GM12878 (cell line): ENCODE results near the gene ENTPD6. TPM values are rescaled to one million over a fixed set of nuclear protein-coding genes. Genes with fewer than 3 reads are reported as not detected.

Experiments used
- ATAC-seq: fragments of 200-7000 bp; cut with Tn5 transposase; 3 replicates; pipeline ENCODE4 v1.9.1; 2020; ENCODE audit warnings: mild to moderate bottlenecking, moderate library complexity
- BruUV-seq: library from RNA; stranded (reverse); fragments of 400-500 nt; replicated peaks from 2 replicates; lab custom pipeline; 2021; lab: Mats Ljungman, UMichigan
- CTCF ChIA-PET: fragments of 300-600 bp; sonication (Branson Sonifier 250); formaldehyde crosslinking; extraction: SDS; loops from one replicate; lab custom pipeline; 2021; ENCODE audit warnings: inconsistent platforms; lab: Yijun Ruan, JAX
- POLR2A ChIA-PET: fragments of 350-600 bp; formaldehyde crosslinking; extraction: SDS; loops from one replicate; lab custom pipeline; 2021; ENCODE audit warnings: inconsistent platforms; lab: Charles Lee
- RAD21 ChIA-PET: fragments of 300-600 bp; sonication (Branson Sonifier 250); formaldehyde crosslinking; loops from one replicate; lab custom pipeline; 2023; ENCODE audit warnings: antibody characterized with exemption; ENCODE audit not compliant: unreplicated experiment; lab: Charles Lee
- SMC1A ChIA-PET: fragments of 300-600 bp; sonication (Branson Sonifier 250); formaldehyde crosslinking; loops from one replicate; lab custom pipeline; 2023; ENCODE audit not compliant: unreplicated experiment, uncharacterized antibody; lab: Charles Lee
- DNase-seq: peaks from one replicate; pipeline ENCODE4 v3.0.0-alpha.2; 2011; ENCODE audit warnings: low read depth, low spot score
- FAIRE-seq: peaks from 3 replicates; lab custom pipeline; 2011; peaks lifted over from hg19 to GRCh38; lab: Jason Lieb, UNC
- H2AFZ ChIP-seq: 2 replicates; pipeline ENCODE4 v1.6.0; 2011; ENCODE audit warnings: low read depth, low read length, control low read depth; ENCODE audit not compliant: control insufficient read depth
- H3K27ac ChIP-seq: 2 replicates; pipeline ENCODE4 v1.5.1; 2011; ENCODE audit warnings: control low read depth; ENCODE audit not compliant: control insufficient read depth, insufficient read depth
- H3K27me3 ChIP-seq, 2 experiments: replicated peaks in 1 of 2; 2 replicates each; pipeline versions ENCODE4 v1.6.0 to v1.6.1; 2011; ENCODE audit warnings: low read length in 1 of 2; ENCODE audit not compliant: control insufficient read depth in 2 of 2, insufficient read depth in 2 of 2
- H3K36me3 ChIP-seq, 2 experiments: 2 replicates each; pipeline ENCODE4 v1.5.1; 2011; ENCODE audit warnings: low read length in 1 of 2; ENCODE audit not compliant: control insufficient read depth in 2 of 2, insufficient read depth in 2 of 2
- H3K4me1 ChIP-seq: 2 replicates; pipeline ENCODE4 v1.6.1; 2011; ENCODE audit warnings: mild to moderate bottlenecking, low read length, moderate library complexity, mixed read lengths; ENCODE audit not compliant: control insufficient read depth, insufficient read depth
- H3K4me2 ChIP-seq: 2 replicates; pipeline ENCODE4 v1.6.0; 2011; ENCODE audit warnings: control low read depth; ENCODE audit not compliant: control insufficient read depth, insufficient read depth
- H3K4me3 ChIP-seq: fragments of 200-600 bp; sonication (generic); 2 replicates; pipeline ENCODE4 v1.5.1; 2016
- H3K79me2 ChIP-seq: 2 replicates; pipeline ENCODE4 v1.6.0; 2011; ENCODE audit warnings: low read length; ENCODE audit not compliant: control insufficient read depth, insufficient read depth
- H3K9ac ChIP-seq: 2 replicates; pipeline ENCODE4 v1.8.0; 2011; ENCODE audit warnings: low read length, control low read depth, mixed read lengths; ENCODE audit not compliant: control insufficient read depth, insufficient read depth
- H3K9me3 ChIP-seq: replicated peaks from 3 replicates; pipeline ENCODE4 v1.5.1; 2011; ENCODE audit warnings: mild to moderate bottlenecking, low read length; ENCODE audit not compliant: control insufficient read depth, insufficient read depth
- H4K20me1 ChIP-seq: 2 replicates; pipeline ENCODE4 v1.6.0; 2011; ENCODE audit not compliant: control insufficient read depth, insufficient read depth
- CHD1 ChIP-seq: IDR thresholded peaks from 2 replicates; pipeline ENCODE4 v1.6.1; 2012; ENCODE audit warnings: low read depth, low read length, improper control_type of control experiment
- CREM ChIP-seq: IDR thresholded peaks from 2 replicates; pipeline ENCODE4 v1.6.1; 2014; ENCODE audit warnings: antibody characterized with exemption, low read depth
- JUND ChIP-seq: IDR thresholded peaks from 2 replicates; pipeline ENCODE4 v1.6.1; 2012; ENCODE audit warnings: low read depth, mild to moderate bottlenecking, low read length, improper control_type of control experiment, moderate library complexity
- KLF5 ChIP-seq: fragments of 450-650 bp; IDR thresholded peaks from 2 replicates; pipeline ENCODE4 v1.6.1; 2014; ENCODE audit warnings: mild to moderate bottlenecking; ENCODE audit not compliant: partially characterized antibody
- PAX5 ChIP-seq: IDR thresholded peaks from 2 replicates; pipeline ENCODE4 v1.6.1; 2011; ENCODE audit warnings: low read depth, low read length, borderline replicate concordance
- RB1 ChIP-seq: fragments of 450-650 bp; formaldehyde crosslinking; IDR thresholded peaks from 2 replicates; pipeline ENCODE4 v1.6.1; 2017; ENCODE audit warnings: mild to moderate bottlenecking, borderline replicate concordance
- SMAD5 ChIP-seq: IDR thresholded peaks from 2 replicates; pipeline ENCODE4 v1.6.1; 2016; ENCODE audit warnings: antibody characterized with exemption, low read depth
- SP1 ChIP-seq: IDR thresholded peaks from one replicate; pipeline ENCODE4 v1.6.1; 2011; ENCODE audit warnings: low read depth, low read length
- WGBS: methylation state at CpG from one replicate; pipeline ENCODE4 v1.1.6; 2016; ENCODE audit warnings: low lambda C conversion rate; ENCODE audit not compliant: insufficient replicate concordance, insufficient coverage; ENCODE audit errors: missing lambda C conversion rate; 5-methylcytosine and 5-hydroxymethylcytosine counted together
- in situ Hi-C: fragments of 300-500 bp; cut with MboI; formaldehyde crosslinking; loops from 9 replicates; pipeline ENCODE4 v1.14.3; 2018; ENCODE audit warnings: mixed read lengths
- intact Hi-C: fragments of 100-400 bp; cut with micrococcal nuclease; formaldehyde crosslinking; loops from one replicate; pipeline ENCODE4 v1.14.2; 2022; ENCODE audit not compliant: unreplicated experiment
- polyA plus RNA-seq, 11 experiments: library from polyadenylated mRNA; depleted of rRNA in 4 of 11; unstranded in 6 of 11; stranded (reverse) in 5 of 11; fragments of >200 nt; fragmentation: Nextera tagmentation in 4 of 11; fragmentation: Illumina TruSeq in 1 of 11; extraction: Ambion mirVana in 4 of 11; extraction: Trizol in 1 of 11; gene quantifications; 1 replicate in 1 of 11; 2 replicates in 10 of 11; pipeline versions ENCODE4 v1.2.1 to v1.2.3, GENCODE V29; 2011 to 2016; ENCODE audit warnings: inconsistent platforms in 2 of 11, missing spikeins in 2 of 11, low read depth in 1 of 11
- total RNA-seq, 4 experiments: library from RNA; depleted of rRNA in 3 of 4; stranded (reverse); fragments of >200 nt in 3 of 4; fragmentation: Illumina TruSeq in 1 of 4; extraction: Trizol in 1 of 4; gene quantifications; 2 replicates each; pipeline versions ENCODE4 v1.2.1 to v1.2.3, GENCODE V29; 2013 to 2021
- TF ChIP-seq, protein P1 (sequence below): IDR thresholded peaks from 2 replicates; pipeline ENCODE4 v1.6.1; 2012; ENCODE audit warnings: low read depth, low read length, improper control_type of control experiment

ENTPD6 gene
- total and polyA plus RNA-seq, 10 of the 15 experiments (the other 5 are each of a cell fraction or from before 2014, with no cell fraction given): 0.53 to 45.4 (median 31.1) TPM

DNA sequence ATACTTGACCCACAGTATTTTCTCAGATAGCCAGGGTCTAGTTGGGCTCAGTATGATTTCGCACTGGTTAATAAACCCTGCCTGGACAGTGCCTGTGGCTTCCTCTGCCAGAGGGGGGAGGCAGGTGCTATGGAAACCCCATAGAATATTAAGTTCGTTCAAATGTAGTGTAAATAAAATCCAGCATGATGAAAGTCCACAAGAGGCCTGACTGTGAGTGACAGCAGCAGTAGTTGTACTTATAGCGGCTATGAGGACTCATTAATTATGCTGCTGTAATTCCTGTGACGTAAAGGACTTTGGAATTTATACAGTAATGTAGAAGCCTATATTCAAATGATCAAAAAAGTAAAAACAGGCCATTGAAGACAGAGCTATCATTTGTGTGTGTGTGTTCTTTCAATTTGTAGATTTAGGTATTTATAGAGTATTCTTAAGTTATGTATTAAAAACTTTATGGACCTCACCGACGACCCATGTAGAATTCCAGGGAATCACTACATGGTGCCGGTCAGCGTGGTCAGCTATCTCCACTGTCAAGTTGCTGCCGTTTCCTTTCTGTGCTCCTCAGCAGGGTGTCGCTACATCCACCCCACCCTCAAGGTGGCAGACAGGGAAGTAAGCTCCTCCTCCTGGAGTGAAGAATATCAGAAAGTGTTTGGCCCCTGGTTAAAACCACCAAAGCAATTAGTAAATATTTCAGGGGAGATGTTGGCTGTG, 62.4 kb downstream of the ENTPD6 start (continued):
- no peak for TF ChIP-seq PAX5
- TF ChIP-seq CREM: no peak
- no peak for TF ChIP-seq JUND
- TF ChIP-seq CHD1: no peak

DNA sequence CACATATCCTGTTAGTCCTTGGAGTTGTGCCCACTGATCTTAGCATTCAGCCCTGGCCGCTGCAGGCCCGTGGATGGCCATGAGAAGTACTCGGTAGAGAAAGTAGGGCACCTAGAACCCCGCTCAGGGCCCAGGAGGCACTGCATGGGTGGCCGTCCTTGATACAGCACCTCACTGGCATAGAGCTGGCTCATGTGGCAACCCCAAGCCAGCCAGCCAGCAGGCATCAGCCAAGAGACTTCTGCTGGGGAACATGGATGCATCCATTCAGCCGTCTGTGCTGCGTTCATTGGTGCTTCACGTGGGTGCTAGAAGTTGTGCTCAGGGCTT, 62.9 kb downstream of the ENTPD6 start:
- TF ChIP-seq KLF5 (no peak), SP1 (no peak), RB1 (no peak), SMAD5 (no peak)
- TF ChIP-seq, protein P1, sequence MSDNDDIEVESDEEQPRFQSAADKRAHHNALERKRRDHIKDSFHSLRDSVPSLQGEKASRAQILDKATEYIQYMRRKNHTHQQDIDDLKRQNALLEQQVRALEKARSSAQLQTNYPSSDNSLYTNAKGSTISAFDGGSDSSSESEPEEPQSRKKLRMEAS: no peak
- H3K4me1 ChIP-seq: peaks cover 4% of the 10 kb centered on the region; the same call in 1 of the 2 replicates
- ChIA-PET SMC1A (no interaction called here), POLR2A (no interaction called here), RAD21 (no interaction called here), CTCF (interaction anchor here (0.6 kb wide), 1 partner anchor 15 kb away, joined by 3 read pairs; no protein-coding TSS in a partner anchor)
- no peak overlapping the region for H2AFZ ChIP-seq
- no peak overlapping the region for H3K4me3 ChIP-seq
- H4K20me1 ChIP-seq: no peaks in the 10 kb centered on the region
- no peak overlapping the region for H3K27ac ChIP-seq
- no peak for DNase-seq
- BruUV-seq: no TSS peak
- no peak for FAIRE-seq
- H3K79me2 ChIP-seq: no peaks in the 10 kb centered on the region
- peaks cover 2 to 5% of the 10 kb centered on the region in 2 experiments; a peak in 3 of 4 replicates for H3K36me3 ChIP-seq
- no peaks in the 10 kb centered on the region for H3K9me3 ChIP-seq
- no peak overlapping the region for H3K9ac ChIP-seq
- H3K4me2 ChIP-seq: no peak overlapping the region
- H3K27me3 ChIP-seq: no peaks in the 10 kb centered on the region
- intact Hi-C loops: no loop called here
- in situ Hi-C loops: loop anchor here (25.0 kb wide), 1 partner anchor 1896 kb away; the partner anchor contains the start of genes GZF1 and NXT1
- WGBS: 86% methylated on average over 8 of the region's 8 CpGs
- no peak for ATAC-seq
